Mesodermal cell (in vitro differentiated cells): Measurements from ENCODE around the gene KIF5B.
A peak's percentile ranks its signal among the peaks of the same experiment; 100 is the strongest.
"Not testable (repeated sequence)": the region's sequence is repeated elsewhere in the genome, so short reads cannot be mapped to it uniquely, and the experiment has no call there.

Experiments
- H3K27ac ChIP-seq: 2 replicates; pipeline ENCODE4 v1.7.0; 2013; ENCODE audit warnings: mild to moderate bottlenecking, low read depth, low read length, moderate library complexity; ENCODE audit not compliant: severe bottlenecking
- H3K36me3 ChIP-seq: 2 replicates; pipeline ENCODE4 v1.7.1; 2013; ENCODE audit warnings: mild to moderate bottlenecking, low read length, moderate library complexity; ENCODE audit not compliant: control insufficient read depth, insufficient read depth
- H3K4me1 ChIP-seq: one replicate; pipeline ENCODE4 v1.7.1; 2013; ENCODE audit warnings: mild to moderate bottlenecking, low read length; ENCODE audit not compliant: insufficient read depth, control insufficient read depth, poor library complexity, severe bottlenecking
- H3K4me3 ChIP-seq: 2 replicates; pipeline ENCODE4 v1.7.0; 2013; ENCODE audit warnings: low read length, control low read depth, mild to moderate bottlenecking; ENCODE audit not compliant: insufficient read depth, poor library complexity, severe bottlenecking; ENCODE audit errors: extremely low read depth
- H3K9me3 ChIP-seq: 2 replicates; pipeline ENCODE4 v1.7.1; 2013; ENCODE audit warnings: mild to moderate bottlenecking, low read length, moderate library complexity; ENCODE audit not compliant: control insufficient read depth
- whole genome bisulfite sequencing, 2 experiments: methylation state at CpG; one replicate each; pipeline ENCODE4 v1.1.5; 2013; ENCODE audit warnings: missing lambda C conversion rate in 2 of 2; ENCODE audit not compliant: insufficient coverage in 2 of 2; 5-methylcytosine and 5-hydroxymethylcytosine counted together

KIF5B gene

DNA sequence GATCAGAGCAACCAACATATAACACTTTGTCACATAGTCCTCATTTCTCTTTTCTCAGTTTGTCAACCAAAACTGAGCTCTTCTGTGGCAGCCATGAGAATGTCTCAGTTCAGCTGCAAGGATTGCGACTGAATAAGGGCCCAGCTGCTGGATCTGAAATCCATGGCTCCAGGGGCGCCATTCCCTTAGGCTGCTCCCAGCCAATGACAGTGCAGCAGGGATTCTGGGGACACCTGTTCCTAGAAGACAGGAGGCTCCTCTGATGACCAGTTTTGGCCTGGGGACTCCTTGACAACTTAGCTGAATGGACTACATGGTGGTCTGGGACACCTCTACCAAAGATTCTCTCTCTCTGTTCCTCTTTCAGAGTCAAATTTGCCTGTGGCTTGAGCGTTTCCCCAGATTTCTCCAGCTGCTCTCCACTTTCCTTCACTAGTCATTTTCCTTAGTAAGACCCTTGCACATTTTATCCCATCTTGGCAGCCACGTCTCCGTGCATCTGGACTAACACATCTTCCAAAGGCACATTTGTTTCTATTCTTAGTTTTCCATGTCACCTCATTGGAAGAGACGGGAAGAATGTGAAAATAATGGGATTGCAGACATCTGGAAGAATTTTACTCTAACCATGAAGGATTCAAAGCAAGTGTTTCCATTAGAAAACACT is 28.1 kb upstream of the KIF5B start:
- Histone ChIP-seq H3K4me3 (no peak overlapping the region), H3K9me3 (no peaks in the 10 kb centered on the region), H3K4me1 (no peaks in the 10 kb centered on the region), H3K36me3 (no peaks in the 10 kb centered on the region), H3K27ac (no peak overlapping the region)
- 90 to 98% methylated on average over 3 to 5 of the region's 6 CpGs for WGBS, 2 experiments

DNA sequence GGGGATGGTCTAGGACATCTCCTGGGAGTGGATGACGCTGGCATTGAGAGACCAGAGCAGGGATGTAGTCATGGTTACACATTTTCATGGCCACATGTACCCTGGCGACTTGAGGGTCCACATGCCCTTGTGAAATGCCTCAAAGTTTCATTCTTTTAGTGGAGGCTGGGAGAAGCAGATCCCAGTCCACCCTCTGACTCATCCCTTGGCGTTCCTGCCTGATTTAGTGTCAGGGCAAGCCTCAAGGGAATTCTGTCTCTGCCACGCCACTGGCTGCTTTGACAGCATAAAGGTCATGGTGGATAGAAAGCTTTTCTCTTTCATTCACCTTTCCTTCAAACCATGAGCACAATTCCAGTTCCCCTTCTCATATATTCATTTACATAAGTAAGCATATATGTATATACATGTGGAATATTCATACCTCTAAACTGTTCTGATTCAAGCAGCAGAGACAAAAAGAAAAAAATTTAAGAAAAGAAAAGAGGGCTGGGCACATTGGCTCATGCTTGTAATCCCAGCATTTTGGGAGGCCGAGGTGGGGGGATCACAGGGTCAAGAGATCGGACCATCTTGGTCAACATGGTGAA is 21.8 kb upstream of the KIF5B start:
- H3K27ac ChIP-seq: peak overlapping the region; percentile 47
- WGBS, 2 experiments: 73 to 83% methylated on average over 4 of the region's 6 CpGs
- no peak overlapping the region for H3K4me3 ChIP-seq
- peaks cover 5% of the 10 kb centered on the region for H3K4me1 ChIP-seq
- no peaks in the 10 kb centered on the region for H3K36me3 ChIP-seq
- H3K9me3 ChIP-seq: no peaks in the 10 kb centered on the region

DNA sequence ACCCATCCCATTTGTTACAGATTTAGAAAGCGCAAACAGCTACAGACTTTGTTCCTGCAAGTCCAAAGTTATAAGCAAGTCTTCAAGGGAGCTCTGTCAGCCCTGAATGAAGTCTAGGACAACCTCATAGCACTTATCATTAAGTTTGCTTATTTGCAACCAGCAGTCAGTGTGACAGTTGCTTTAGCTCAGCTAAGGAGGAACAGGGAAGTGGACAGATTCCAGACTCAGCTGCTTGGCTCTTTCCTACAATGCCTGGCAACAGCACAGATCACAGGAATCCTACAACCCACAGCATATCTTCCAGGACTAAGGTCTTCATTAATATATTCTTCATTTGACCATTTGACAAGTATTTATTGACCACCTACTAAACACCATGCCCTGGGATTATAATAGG is 17.4 kb upstream of the KIF5B start:
- WGBS, 2 experiments: 100% methylated on average over 1 of the region's 1 CpG
- Histone ChIP-seq H3K27ac (no peak overlapping the region), H3K4me1 (peaks cover 11% of the 10 kb centered on the region), H3K36me3 (no peaks in the 10 kb centered on the region), H3K4me3 (no peak overlapping the region), H3K9me3 (no peaks in the 10 kb centered on the region)

DNA sequence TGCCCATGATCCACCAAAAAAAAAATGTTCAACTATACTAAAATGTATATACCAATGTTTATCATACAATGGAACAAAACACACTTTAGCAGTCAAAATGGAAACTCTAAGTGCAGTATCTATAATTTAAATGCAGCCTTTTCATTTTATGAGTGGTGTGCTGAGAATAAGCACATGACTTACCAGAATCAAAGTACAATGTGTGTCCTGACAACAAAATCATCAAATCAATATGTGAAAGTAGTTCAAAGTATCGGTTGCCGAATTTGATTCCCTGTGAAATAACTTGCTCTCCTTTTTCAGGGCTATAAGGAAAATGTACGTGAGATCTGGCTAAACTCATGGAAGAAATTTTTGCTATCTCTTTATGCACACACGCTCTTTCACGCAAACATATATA is 16.9 kb upstream of the KIF5B start:
- WGBS, 2 experiments: 92 to 100% methylated on average over 2 of the region's 5 CpGs
- H3K27ac ChIP-seq: no peak overlapping the region
- H3K36me3 ChIP-seq: no peaks in the 10 kb centered on the region
- H3K4me3 ChIP-seq: no peak overlapping the region
- H3K9me3 ChIP-seq: no peaks in the 10 kb centered on the region
- H3K4me1 ChIP-seq: peaks cover 11% of the 10 kb centered on the region

DNA sequence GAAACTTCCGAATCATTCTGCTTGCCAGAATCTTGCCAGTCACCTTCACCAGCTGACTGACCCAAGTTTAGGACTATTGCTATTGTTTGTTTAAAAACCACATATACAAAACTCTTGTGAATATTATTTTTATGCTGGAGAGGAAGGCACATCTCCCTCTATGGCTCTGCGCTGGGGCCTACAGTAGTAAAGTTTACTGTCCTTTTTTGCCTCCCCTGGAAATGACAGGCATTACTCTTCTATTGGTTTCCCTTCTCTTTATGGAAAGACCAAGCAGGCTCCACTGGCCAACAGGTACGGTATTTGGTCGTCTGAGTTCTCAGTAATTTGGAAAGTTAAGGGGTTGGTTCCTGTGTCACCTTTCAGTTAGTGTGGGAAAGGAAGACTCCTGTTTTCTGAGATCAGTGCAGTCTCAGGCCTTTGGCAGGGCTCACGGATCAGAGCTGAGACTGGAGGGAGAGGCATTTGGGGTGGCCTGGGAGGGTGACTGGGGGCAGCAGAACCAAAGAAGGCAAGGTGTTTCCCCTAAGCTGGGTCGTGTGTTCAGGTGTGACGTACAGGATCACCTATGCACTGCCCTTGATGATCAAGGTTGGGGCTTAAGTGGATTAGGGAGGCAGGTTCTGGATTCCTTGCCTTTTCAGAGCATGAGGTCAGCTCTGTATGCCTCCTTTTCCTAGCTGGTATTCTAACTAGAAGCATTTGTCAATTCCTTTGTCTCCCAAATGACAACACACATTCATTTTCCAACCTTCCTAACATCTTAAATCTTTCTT is 16.0 kb upstream of the KIF5B start:
- peaks cover 7% of the 10 kb centered on the region for H3K4me1 ChIP-seq
- no peak overlapping the region for H3K27ac ChIP-seq
- WGBS, 2 experiments: 60 to 68% methylated on average over 3 to 5 of the region's 7 CpGs
- no peaks in the 10 kb centered on the region for H3K9me3 ChIP-seq
- no peaks in the 10 kb centered on the region for H3K36me3 ChIP-seq
- no peak overlapping the region for H3K4me3 ChIP-seq

DNA sequence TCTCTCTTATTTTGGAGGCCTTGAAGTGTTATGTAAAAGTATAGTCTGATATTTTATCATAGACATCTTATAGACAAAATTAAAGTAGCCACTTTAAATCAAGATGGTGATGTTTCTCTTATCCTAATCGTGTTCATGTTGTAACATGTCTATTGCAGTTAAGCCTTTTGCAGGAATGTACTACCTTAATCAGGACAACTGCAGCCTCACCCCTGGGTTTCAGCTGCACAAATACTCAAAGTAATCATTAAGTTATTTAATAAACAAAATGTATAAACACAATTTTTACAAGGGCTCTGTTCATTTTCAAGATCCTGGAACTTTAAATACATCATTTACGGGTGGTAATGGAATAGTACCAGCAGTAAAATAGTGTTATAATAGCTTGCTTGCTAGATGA is 14.4 kb upstream of the KIF5B start:
- Histone ChIP-seq H3K4me1 (peaks cover 7% of the 10 kb centered on the region), H3K27ac (no peak overlapping the region), H3K36me3 (no peaks in the 10 kb centered on the region), H3K9me3 (no peaks in the 10 kb centered on the region), H3K4me3 (no peak overlapping the region)
- 94% methylated on average over 2 of the region's 2 CpGs; no CpG with 5 or more reads in 1 of the 2 experiments for WGBS, 2 experiments

DNA sequence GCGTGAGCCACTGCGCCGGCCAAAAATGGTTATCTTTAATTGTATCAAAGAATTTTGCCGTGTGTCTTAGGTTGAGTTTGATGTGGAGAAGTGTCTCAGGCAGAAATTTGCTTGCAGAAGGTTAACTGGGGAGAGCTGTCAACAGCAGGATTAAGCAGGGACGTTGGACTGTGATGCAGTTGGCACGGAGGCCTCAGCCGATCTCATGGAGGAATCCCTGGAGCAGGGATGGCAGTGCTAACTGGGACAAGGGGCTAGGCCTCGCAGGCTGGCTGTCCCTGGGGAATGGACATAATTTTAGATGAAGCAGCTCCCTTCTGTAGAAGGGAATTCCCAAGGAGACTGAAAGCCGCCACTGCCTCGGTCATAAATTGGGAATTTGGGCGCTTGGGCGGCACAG is 12.3 kb upstream of the KIF5B start:
- H3K27ac ChIP-seq: no peak overlapping the region
- H3K36me3 ChIP-seq: no peaks in the 10 kb centered on the region
- peaks cover 7% of the 10 kb centered on the region for H3K4me1 ChIP-seq
- no peak overlapping the region for H3K4me3 ChIP-seq
- H3K9me3 ChIP-seq: no peaks in the 10 kb centered on the region
- WGBS, 2 experiments: 84 to 89% methylated on average over 9 to 12 of the region's 12 CpGs

DNA sequence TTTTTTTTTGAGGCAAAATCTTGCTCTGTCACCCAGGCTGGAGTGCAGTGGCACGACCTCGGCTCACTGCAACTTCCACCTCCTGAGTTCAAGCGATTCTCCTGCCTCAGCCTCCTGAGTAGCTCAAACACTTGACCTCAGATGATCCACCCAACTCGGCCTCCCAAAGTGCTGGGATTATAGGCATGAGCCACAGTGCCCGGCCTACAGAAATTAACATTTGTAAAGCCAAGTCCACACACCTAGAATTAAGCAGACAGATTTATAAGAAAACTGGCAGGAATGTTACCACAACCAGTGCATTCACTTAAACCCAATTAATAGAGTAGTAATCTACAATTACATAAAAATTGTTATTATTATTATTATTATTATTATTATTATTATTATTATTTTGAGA is 11.7 kb upstream of the KIF5B start:
- H3K4me1 ChIP-seq, H3K27ac ChIP-seq, H3K9me3 ChIP-seq, H3K4me3 ChIP-seq, H3K36me3 ChIP-seq: not testable (repeated sequence)
- 62 to 82% methylated on average over 3 of the region's 5 CpGs for WGBS, 2 experiments

DNA sequence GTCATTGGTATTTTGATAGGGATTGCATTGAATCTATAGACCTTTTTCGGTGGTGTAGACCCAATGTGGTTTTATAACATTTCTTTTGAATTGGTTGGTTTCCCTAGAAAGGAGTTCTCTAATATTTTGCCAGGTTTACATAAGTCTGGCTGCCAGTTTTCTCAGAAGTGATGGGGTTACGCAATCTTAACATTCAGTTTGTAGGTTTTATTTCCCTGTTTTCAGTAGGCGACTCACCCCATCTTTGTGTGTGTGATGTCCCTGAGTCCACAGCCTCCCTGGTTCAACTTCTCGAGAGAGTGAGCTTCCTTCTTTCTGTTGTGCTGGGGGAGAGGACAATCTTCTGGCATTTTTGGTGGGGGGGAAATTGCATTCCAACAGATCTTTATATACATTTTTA is 9.6 kb upstream of the KIF5B start:
- H3K4me3 ChIP-seq: no peak overlapping the region
- no peaks in the 10 kb centered on the region for H3K4me1 ChIP-seq
- H3K27ac ChIP-seq: no peak overlapping the region
- H3K36me3 ChIP-seq: no peaks in the 10 kb centered on the region
- no peaks in the 10 kb centered on the region for H3K9me3 ChIP-seq
- WGBS, 2 experiments: 94 to 100% methylated on average over 3 of the region's 4 CpGs

DNA sequence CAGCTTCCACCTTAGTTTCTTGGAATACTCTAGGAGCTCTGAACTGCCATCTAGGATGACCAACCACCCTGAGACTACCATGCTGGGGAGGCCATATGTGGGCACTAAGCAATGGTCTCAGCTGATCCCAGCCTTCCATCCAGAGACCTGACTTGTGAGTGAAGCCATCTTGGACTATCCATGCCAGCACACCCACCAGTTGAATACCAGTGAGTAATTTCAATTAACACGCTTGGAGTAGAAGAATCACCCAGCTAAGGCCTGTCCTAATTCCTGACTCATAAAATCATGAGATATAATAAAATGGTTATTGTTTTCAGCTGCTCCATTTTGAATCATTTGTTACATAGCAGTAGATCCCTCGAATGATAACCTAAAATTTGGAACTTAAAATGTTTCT is 5.2 kb upstream of the KIF5B start:
- H3K36me3 ChIP-seq: no peaks in the 10 kb centered on the region
- no peaks in the 10 kb centered on the region for H3K9me3 ChIP-seq
- no CpG with 5 or more reads among the region's 2 CpGs for WGBS, 2 experiments
- H3K4me3 ChIP-seq: no peak overlapping the region
- H3K4me1 ChIP-seq: no peaks in the 10 kb centered on the region
- H3K27ac ChIP-seq: no peak overlapping the region

DNA sequence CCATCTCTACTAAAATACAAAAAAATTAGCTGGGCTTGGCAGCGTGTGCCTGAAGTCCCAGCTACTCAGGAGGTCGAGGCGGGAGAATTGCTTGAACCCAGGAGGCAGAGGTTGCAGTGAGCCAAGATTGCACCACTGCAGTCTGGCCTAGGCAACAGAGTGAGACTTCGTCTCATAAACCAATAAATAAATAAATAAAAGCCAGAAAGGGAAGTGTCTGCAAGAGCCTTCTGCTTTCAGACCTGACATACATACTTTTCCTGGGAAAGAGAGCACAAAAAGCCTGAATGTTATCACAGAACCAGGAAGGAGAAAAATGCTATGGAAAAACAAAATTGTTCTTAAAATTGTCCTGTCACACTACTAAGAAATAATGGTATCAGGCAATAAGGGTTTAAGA is 4.1 kb upstream of the KIF5B start:
- no peaks in the 10 kb centered on the region for H3K4me1 ChIP-seq
- no peak overlapping the region for H3K4me3 ChIP-seq
- no peaks in the 10 kb centered on the region for H3K36me3 ChIP-seq
- no peak overlapping the region for H3K27ac ChIP-seq
- no peaks in the 10 kb centered on the region for H3K9me3 ChIP-seq
- WGBS, 2 experiments: 93% methylated on average over 2 of the region's 4 CpGs; no CpG with 5 or more reads in 1 of the 2 experiments
